Astrocyte (in vitro differentiated cells and primary cell): ENCODE data around the gene HAUS8.

Source experiments
- CTCF ChIP-seq: IDR thresholded peaks from 2 replicates; pipeline ENCODE4 v1.5.1; 2011; ENCODE audit warnings: low read depth, mild to moderate bottlenecking, inconsistent platforms, low read length, moderate library complexity; ENCODE audit not compliant: insufficient read depth
- EZH2 ChIP-seq: IDR thresholded peaks from 2 replicates; pipeline ENCODE4 v1.6.1; 2012; ENCODE audit warnings: mild to moderate bottlenecking, low read length, inconsistent platforms; ENCODE audit not compliant: insufficient read depth

- TF ChIP-seq CTCF (peak; percentile 52), EZH2 (no peak)
Measured at GRCh38 chr19:17052439-17052838, 22.8 kb downstream of the HAUS8 start.
